ENCODE results near the gene DPEP3.
A peak's percentile ranks its signal among the peaks of the same experiment; 100 is the strongest.
"Not testable (repeated sequence)": the region's sequence is repeated elsewhere in the genome, so short reads cannot be mapped to it uniquely, and the experiment has no call there.

Gene DPEP3

DNA sequence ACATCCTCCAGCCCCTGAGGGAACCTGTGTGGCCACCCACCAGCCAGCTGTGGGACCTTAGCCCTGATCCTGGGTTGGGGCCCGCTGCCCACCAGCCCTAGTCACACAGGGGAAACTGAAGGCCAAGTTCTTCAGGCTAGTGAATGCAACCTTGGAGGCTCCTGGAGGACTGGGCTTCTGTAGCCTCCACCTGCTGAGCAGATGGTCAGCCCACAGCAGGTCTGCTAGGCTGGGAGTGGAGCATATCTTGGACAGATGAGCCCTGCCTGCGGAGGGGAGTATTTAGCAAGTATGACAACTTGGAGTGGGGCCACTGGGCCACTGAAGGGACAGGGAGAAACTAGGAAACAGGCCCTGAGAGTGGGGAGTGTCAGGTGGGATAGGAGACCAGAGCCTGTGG, 4.1 kb downstream of the DPEP3 start:
- Histone ChIP-seq H3K27ac (ENCODE audit: low read depth, low read length, severe bottlenecking) (no peak overlapping the region), H3K36me3 (ENCODE audit: control insufficient read depth, insufficient read depth, low read length) (no peaks in the 10 kb centered on the region), H3K9me3 (ENCODE audit: control insufficient read depth, low read length) (no peaks in the 10 kb centered on the region), H3K4me3 (ENCODE audit: extremely low read depth, insufficient read depth, low read length, poor library complexity, severe bottlenecking) (no peak overlapping the region), H3K4me1 (ENCODE audit: control insufficient read depth, insufficient read depth, low read length, poor library complexity, severe bottlenecking) (no peaks in the 10 kb centered on the region)
- 86 to 100% methylated on average over 2 of the region's 2 CpGs for WGBS, 2 experiments (ENCODE audit: insufficient coverage in 2 of 2)

DNA sequence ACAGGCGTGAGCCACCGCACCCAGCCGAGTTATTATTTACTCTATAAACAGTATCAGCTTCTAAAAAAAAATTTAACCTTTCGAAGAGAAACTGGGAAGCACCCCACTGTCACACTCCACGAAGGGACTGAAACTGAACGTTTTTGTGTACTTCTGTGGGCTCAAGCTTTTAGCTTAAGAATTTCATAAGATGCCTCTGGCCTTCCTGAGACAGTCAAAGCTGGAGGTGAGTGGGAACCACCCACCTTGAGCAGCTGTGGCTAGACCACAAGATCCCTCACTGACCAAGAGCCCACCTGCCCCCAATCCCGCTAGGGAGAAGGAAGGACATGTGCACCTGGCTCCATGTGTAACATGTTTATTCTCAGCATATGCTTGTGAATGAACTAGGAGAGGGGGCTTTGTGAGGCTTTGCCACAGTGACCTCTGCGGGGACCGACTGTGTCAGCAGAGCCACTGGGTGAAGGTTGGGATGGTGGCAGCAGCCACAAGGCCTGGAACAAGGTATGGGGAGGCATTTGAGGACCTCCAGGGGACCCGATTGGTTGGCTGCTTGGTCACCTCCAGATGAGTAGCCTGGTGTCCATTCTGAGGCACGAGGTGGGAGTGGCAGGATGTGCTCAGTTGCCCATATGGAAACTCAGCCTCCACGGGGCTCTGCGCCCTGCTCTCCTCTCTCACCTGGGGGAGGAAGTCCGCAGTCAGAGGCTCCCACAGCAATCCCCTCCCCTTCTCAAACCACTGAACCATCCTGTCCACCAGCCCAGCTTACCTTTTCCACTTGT, 4.8 kb downstream of the DPEP3 start:
- H3K27ac ChIP-seq (ENCODE audit: low read depth, low read length, severe bottlenecking): no peak overlapping the region
- H3K4me3 ChIP-seq (ENCODE audit: extremely low read depth, insufficient read depth, low read length, poor library complexity, severe bottlenecking): no peak overlapping the region
- H3K36me3 ChIP-seq (ENCODE audit: control insufficient read depth, insufficient read depth, low read length): no peaks in the 10 kb centered on the region
- WGBS, 2 experiments (ENCODE audit: insufficient coverage in 2 of 2): 90% methylated on average over 11 to 12 of the region's 14 CpGs
- no peaks in the 10 kb centered on the region for H3K4me1 ChIP-seq (ENCODE audit: control insufficient read depth, insufficient read depth, low read length, poor library complexity, severe bottlenecking)
- no peaks in the 10 kb centered on the region for H3K9me3 ChIP-seq (ENCODE audit: control insufficient read depth, low read length)

DNA sequence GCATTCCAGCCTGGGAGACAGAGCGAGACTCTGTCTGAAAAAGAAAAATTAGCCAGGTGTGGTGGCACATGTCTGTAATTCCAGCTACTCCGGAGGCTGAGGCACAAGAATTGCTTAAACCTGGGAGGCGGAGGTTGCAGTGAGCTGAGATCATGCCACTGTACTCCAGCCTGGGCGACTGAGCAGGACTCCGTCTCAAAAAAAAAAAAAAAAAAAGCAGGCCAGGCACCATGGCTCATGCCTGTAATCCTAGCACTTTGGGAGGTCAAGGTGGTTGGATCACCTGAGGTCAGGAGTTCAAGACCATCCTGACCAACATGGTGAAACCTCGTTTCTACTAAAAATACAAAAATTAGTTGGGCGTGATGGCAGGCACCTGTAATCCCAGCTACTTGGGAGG, 8.0 kb downstream of the DPEP3 start:
- H3K4me3 ChIP-seq (ENCODE audit: extremely low read depth, insufficient read depth, low read length, poor library complexity, severe bottlenecking); H3K4me1 ChIP-seq (ENCODE audit: control insufficient read depth, insufficient read depth, low read length, poor library complexity, severe bottlenecking); H3K36me3 ChIP-seq (ENCODE audit: control insufficient read depth, insufficient read depth, low read length); H3K27ac ChIP-seq (ENCODE audit: low read depth, low read length, severe bottlenecking); H3K9me3 ChIP-seq (ENCODE audit: control insufficient read depth, low read length): not testable (repeated sequence)
- WGBS, 2 experiments (ENCODE audit: insufficient coverage in 2 of 2): 84 to 90% methylated on average over 3 to 5 of the region's 7 CpGs

DNA sequence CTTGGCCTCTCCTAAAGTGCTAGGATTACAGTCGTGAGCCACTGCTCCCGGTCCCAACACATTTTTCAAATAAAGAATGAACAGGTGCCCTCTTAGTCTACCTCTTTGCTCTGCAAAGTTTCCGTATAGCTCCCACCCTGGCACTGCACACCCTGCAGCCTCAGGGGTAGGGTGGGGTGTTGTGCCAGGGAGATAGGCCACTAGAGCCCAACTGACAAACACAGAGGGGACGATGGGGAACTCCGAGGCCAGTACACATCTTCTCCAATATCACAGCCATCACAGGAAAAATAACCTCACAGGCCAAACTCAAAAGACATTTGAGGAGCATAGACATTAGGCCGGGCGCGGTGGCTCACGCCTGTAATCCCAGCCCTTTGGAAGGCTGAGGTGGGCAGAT, 9.2 kb downstream of the DPEP3 start:
- Histone ChIP-seq H3K4me1 (ENCODE audit: control insufficient read depth, insufficient read depth, low read length, poor library complexity, severe bottlenecking) (peaks cover 11% of the 10 kb centered on the region), H3K4me3 (ENCODE audit: extremely low read depth, insufficient read depth, low read length, poor library complexity, severe bottlenecking) (no peak overlapping the region), H3K9me3 (ENCODE audit: control insufficient read depth, low read length) (no peaks in the 10 kb centered on the region), H3K36me3 (ENCODE audit: control insufficient read depth, insufficient read depth, low read length) (peaks cover 3% of the 10 kb centered on the region), H3K27ac (ENCODE audit: low read depth, low read length, severe bottlenecking) (no peak overlapping the region)
- 96 to 100% methylated on average over 7 to 8 of the region's 9 CpGs for WGBS, 2 experiments (ENCODE audit: insufficient coverage in 2 of 2)

DNA sequence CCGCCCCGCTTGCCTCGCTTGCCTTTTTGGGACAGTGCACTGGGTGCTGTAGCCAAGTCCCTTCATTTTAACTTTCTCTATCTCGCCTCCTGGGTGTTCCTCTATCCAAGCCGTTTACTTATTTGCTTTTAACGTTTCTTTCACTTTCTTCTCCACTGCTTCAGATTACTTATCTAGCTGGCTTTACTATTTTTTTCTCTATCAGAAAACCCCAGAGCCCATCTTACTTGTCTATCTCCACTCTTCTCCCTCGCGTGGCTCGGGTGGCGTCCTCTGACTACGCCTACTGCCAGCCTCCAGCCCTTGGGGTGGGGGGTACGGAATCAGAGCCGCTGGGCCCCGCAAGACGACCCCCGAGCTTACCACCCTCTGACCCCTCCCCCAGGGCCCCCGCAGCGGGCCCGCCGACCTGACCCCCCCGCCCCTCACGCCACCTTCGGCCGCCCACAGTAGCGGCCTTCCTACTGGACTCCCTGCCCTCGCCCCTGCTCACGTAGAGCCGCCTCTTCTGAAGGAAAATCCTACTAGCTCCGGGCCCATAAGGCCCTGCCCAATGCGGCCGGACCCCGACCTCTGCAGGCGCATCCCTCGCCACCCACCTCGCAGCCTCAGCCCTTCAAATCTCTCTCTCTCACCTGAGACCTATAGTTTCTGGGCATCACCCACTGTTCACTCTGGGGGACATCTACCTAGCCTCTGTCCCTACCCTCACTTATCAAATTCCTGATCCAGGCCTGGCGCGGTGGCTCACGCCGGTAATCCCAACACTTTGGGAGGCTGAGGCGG, 10.9 kb downstream of the DPEP3 start:
- Histone ChIP-seq H3K4me1 (ENCODE audit: control insufficient read depth, insufficient read depth, low read length, poor library complexity, severe bottlenecking) (peaks cover 17% of the 10 kb centered on the region), H3K4me3 (ENCODE audit: extremely low read depth, insufficient read depth, low read length, poor library complexity, severe bottlenecking) (no peak overlapping the region), H3K9me3 (ENCODE audit: control insufficient read depth, low read length) (no peaks in the 10 kb centered on the region), H3K27ac (ENCODE audit: low read depth, low read length, severe bottlenecking) (no peak overlapping the region), H3K36me3 (ENCODE audit: control insufficient read depth, insufficient read depth, low read length) (peaks cover 20% of the 10 kb centered on the region)
- 88 to 89% methylated on average over 17 to 30 of the region's 40 CpGs for WGBS, 2 experiments (ENCODE audit: insufficient coverage in 2 of 2)

DNA sequence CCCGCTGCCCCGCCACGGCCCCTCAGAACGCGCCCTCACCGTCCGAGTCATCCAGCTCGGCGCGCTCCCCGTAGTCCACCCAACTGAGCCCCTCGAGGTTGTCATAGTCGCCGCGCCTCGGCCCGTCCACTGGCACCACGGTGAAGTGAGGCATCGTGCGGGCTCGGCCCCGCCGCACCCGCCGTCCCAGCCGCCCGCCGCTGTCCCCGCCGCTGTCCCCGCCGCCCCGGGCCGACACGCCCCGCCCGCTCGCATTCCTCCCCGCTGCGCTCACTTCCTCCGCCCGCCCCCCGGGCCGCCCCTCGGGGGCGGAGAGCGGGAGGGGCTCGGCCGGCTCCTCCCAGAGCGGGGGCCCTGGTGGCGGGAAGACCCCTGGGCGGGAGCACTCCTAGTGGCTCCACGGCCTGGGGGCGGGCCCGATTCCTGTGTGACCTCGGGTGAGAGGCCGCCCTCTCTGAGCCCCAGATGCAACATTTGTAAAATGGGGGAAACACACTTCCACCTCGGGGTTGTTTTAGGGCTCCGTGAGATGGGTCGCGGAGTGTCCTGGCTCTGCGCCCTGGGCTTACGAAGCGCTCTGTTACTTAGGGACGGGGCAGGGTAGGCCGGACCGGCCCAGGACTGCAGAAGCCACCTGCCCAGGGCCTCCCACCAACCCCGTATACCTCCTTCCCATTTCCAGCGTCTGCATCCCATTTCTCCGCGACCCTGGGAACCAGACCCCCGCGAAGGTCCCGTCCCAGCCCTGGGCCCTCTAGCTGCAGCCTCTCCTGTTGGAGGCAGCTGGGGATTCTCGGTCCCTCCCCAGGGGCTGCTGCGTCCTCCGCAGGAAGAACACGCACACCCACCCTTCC, 11.7 kb downstream of the DPEP3 start, which contains the start of gene SLC12A4:
Gene SLC12A4, minus strand, starts transcription at position 238 of the 854 bp plus-strand sequence. Its CDS starts 84 bp downstream, at position 154.
- peaks cover 17% of the 10 kb centered on the region for H3K4me1 ChIP-seq (ENCODE audit: control insufficient read depth, insufficient read depth, low read length, poor library complexity, severe bottlenecking)
- no peaks in the 10 kb centered on the region for H3K9me3 ChIP-seq (ENCODE audit: control insufficient read depth, low read length)
- peaks cover 28% of the 10 kb centered on the region for H3K36me3 ChIP-seq (ENCODE audit: control insufficient read depth, insufficient read depth, low read length)
- H3K27ac ChIP-seq (ENCODE audit: low read depth, low read length, severe bottlenecking): peak within 1 kb of the TSS; percentile 87
- H3K4me3 ChIP-seq (ENCODE audit: extremely low read depth, insufficient read depth, low read length, poor library complexity, severe bottlenecking): peak within 1 kb of the TSS; percentile 84
- WGBS, 2 experiments (ENCODE audit: insufficient coverage in 2 of 2): 22 to 38% methylated on average over 37 to 75 of the region's 78 CpGs

DNA sequence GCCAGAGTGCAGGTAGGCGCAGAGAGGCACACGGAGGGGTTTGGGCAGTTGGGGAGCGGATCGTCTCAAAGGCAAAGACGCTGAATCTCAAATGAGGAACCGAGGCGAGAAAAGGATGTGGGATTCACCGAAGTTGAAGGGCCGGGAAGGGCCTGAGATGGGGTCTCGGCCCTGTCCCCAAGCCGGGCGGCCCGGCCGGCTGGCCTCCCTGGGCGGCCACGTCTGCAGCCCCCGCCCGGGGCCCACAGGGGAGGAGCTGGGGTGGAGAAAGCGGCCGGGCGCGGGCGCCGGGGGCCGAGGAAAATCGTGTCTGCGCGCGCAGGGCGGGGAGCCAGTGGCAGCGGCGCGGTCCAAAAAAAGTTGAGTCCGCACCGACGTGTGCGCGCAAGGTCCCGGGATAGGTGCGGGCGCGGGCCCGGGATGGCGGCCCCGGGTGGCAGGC, 12.3 kb downstream of the DPEP3 start:
- Histone ChIP-seq H3K4me1 (ENCODE audit: control insufficient read depth, insufficient read depth, low read length, poor library complexity, severe bottlenecking) (peaks cover 17% of the 10 kb centered on the region), H3K27ac (ENCODE audit: low read depth, low read length, severe bottlenecking) (peak overlapping the region; percentile 87), H3K4me3 (ENCODE audit: extremely low read depth, insufficient read depth, low read length, poor library complexity, severe bottlenecking) (peak overlapping the region; percentile 84), H3K9me3 (ENCODE audit: control insufficient read depth, low read length) (no peaks in the 10 kb centered on the region), H3K36me3 (ENCODE audit: control insufficient read depth, insufficient read depth, low read length) (peaks cover 34% of the 10 kb centered on the region)
- WGBS, 2 experiments (ENCODE audit: insufficient coverage in 2 of 2): 1 to 2% methylated on average over 30 to 40 of the region's 45 CpGs

DNA sequence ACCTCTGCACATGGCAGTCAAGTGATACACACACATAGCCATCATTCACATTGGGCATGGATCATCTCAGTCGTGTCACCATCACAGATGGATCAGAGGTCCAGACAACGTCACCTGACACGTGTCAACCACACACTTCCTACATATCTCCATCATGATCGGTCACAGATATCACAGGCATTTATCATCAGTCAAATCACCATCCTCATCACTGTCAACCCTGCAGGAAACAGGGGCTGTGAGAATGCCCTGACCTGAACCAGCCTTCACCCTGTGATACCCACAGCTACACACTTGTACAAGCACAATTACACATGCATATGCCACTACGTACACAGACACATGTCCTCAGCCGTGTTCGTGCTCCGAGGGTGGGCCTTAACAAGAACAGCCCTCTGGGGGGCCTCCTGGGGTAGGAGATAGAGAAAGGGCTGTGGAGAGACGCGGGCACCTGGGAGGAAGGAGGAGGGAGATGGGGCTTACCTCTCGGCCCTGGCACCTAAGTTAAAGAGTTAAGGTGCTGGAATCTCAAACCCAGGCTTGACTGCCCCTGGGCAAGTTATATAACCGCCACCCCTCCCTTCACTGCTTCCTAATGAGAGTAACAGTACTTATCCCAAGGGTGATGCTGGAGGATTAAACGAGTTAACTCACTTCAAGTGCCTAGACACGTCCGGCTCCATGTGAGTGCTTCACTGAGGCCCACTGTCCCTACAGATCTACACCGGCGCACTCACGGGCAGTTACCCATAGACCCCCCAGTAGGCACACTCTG, 12.9 kb downstream of the DPEP3 start:
- Histone ChIP-seq H3K4me1 (ENCODE audit: control insufficient read depth, insufficient read depth, low read length, poor library complexity, severe bottlenecking) (peaks cover 17% of the 10 kb centered on the region), H3K9me3 (ENCODE audit: control insufficient read depth, low read length) (no peaks in the 10 kb centered on the region), H3K4me3 (ENCODE audit: extremely low read depth, insufficient read depth, low read length, poor library complexity, severe bottlenecking) (peak overlapping the region; percentile 84), H3K36me3 (ENCODE audit: control insufficient read depth, insufficient read depth, low read length) (peaks cover 40% of the 10 kb centered on the region), H3K27ac (ENCODE audit: low read depth, low read length, severe bottlenecking) (peak overlapping the region; percentile 87)
- 44 to 58% methylated on average over 7 to 14 of the region's 18 CpGs for WGBS, 2 experiments (ENCODE audit: insufficient coverage in 2 of 2)

DNA sequence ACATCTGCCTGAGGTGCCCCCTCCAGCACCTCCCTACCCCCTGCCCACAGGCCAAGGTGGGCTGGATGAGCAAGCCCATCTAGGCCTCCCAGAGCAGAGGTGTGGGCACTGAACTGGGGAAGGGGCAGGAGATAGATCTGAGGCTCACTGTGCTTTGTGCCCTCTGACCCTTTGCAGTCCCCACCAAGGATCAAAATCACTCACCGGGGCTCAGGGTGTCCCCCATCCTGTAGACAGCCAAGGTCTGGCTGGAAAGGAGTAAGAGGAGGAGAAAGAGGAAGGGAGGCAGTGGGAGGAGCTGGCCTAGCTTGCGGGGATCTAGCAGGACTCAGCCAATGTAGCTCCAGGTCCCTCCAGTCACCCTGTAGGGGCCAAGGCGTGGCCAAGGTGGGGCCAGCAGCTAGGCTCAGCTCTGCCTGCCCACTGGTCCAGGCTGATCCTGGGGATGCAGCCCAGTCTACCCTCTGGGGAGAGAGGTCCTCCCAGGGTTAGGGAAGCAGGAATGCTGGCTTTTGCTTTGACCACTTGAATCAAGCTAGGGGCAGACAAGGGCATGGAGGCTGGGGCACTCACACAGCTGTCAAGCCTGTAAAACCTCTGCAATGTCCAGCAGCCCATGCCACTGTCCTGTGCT, 13.6 kb downstream of the DPEP3 start:
- Histone ChIP-seq H3K36me3 (ENCODE audit: control insufficient read depth, insufficient read depth, low read length) (peaks cover 47% of the 10 kb centered on the region), H3K9me3 (ENCODE audit: control insufficient read depth, low read length) (no peaks in the 10 kb centered on the region), H3K4me3 (ENCODE audit: extremely low read depth, insufficient read depth, low read length, poor library complexity, severe bottlenecking) (peak overlapping the region; percentile 84), H3K27ac (ENCODE audit: low read depth, low read length, severe bottlenecking) (peak overlapping the region; percentile 73), H3K4me1 (ENCODE audit: control insufficient read depth, insufficient read depth, low read length, poor library complexity, severe bottlenecking) (peaks cover 19% of the 10 kb centered on the region)
- 69 to 88% methylated on average over 2 to 3 of the region's 3 CpGs for WGBS, 2 experiments (ENCODE audit: insufficient coverage in 2 of 2)
